C4-2B (cell line): Measurements from ENCODE around the gene ZPR1.
A peak's percentile ranks its signal among the peaks of the same experiment; 100 is the strongest.
"Not testable (repeated sequence)": the region's sequence is repeated elsewhere in the genome, so short reads cannot be mapped to it uniquely, and the experiment has no call there.

ENCODE experiments used
- H3K27ac ChIP-seq: fragments of 450-650 bp; 2 replicates; pipeline ENCODE4 v1.5.1; 2017
- CTCF ChIP-seq: fragments of 450-650 bp; conservative IDR thresholded peaks from 2 replicates; pipeline ENCODE4 v1.5.1; 2017; ENCODE audit warnings: mild to moderate bottlenecking
- ZFX ChIP-seq: fragments of 450-650 bp; IDR thresholded peaks from 2 replicates; pipeline ENCODE4 v1.6.1; 2017

The ZPR1 gene

GRCh38 chr11:116808262-116809175 lies 20.7 kb upstream of the ZPR1 start:
- peak overlapping the region; percentile 82 for H3K27ac ChIP-seq
- no peak for TF ChIP-seq ZFX
- no peak for TF ChIP-seq CTCF

GRCh38 chr11:116807601-116808261 lies 19.9 kb upstream of the ZPR1 start:
- TF ChIP-seq ZFX (no peak), CTCF (no peak)
- H3K27ac ChIP-seq = peak overlapping the region; percentile 82

- TF ChIP-seq ZFX = no peak
- TF ChIP-seq CTCF = no peak
- H3K27ac ChIP-seq = no peak overlapping the region
These were observed 16.2 kb upstream of the ZPR1 start for GRCh38 chr11:116804001-116804400.

GRCh38 chr11:116801662-116802061 lies 13.8 kb upstream of the ZPR1 start:
- H3K27ac ChIP-seq = not testable (repeated sequence)

GRCh38 chr11:116800610-116801009 lies 12.8 kb upstream of the ZPR1 start:
- H3K27ac ChIP-seq = no peak overlapping the region
- TF ChIP-seq ZFX (no peak), CTCF (no peak)

GRCh38 chr11:116798368-116798767 lies 10.5 kb upstream of the ZPR1 start:
- TF ChIP-seq ZFX (no peak), CTCF (no peak)
- H3K27ac ChIP-seq = no peak overlapping the region

- H3K27ac ChIP-seq = no peak overlapping the region
- TF ChIP-seq ZFX (no peak), CTCF (no peak)
These were observed 10.0 kb upstream of the ZPR1 start for GRCh38 chr11:116797816-116798215.

- no peak overlapping the region for H3K27ac ChIP-seq
- no peak for TF ChIP-seq ZFX
These were observed 8.7 kb upstream of the ZPR1 start for GRCh38 chr11:116796548-116796947.
